ENCODE data around the gene ZNF341. TPM values are rescaled to one million over a fixed set of nuclear protein-coding genes. Genes with fewer than 3 reads are reported as not detected.

Gene ZNF341
- total RNA-seq, 4 donors from 2014 or later, result 1.7 to 4.4 (median 2.9) TPM

GRCh38 chr20:33828326-33828844 lies 96.6 kb downstream of the ZNF341 start:
- WGBS, 2 donors (ENCODE audit: low coverage in 1 of 2), result 19 to 27% methylated on average over 3 to 9 of the region's 9 CpGs
- peaks cover 29 to 98% (median 52%) of the 10 kb centered on the region in 3 donors for H3K4me1 ChIP-seq

GRCh38 chr20:33828967-33829560 lies 97.3 kb downstream of the ZNF341 start:
- no peaks in the 10 kb centered on the region for H3K9me3 ChIP-seq
- H3K36me3 ChIP-seq, result no peaks in the 10 kb centered on the region
- ATAC-seq, result peak; percentile 24
- TF ChIP-seq POLR2AphosphoS5 (IDR thresholded peaks at IDR 0.05) (no peak), POLR2A (IDR thresholded peaks at IDR 0.05) (no peak), CTCF (IDR thresholded peaks at IDR 0.05) (no peak), EP300 (IDR thresholded peaks at IDR 0.05) (no peak)
- H3K27me3 ChIP-seq, result no peaks in the 10 kb centered on the region
- H3K4me1 ChIP-seq, result peaks cover 29 to 100% (median 57%) of the 10 kb centered on the region in 3 donors
- 0% methylated on average over 3 of the region's 3 CpGs; no CpG with 5 or more reads in 1 of the 2 donors for WGBS, 2 donors (ENCODE audit: low coverage in 1 of 2)
- no peak overlapping the region for H3K4me3 ChIP-seq
- peak overlapping the region; percentile 26 to 78 (median 49) for H3K27ac ChIP-seq

More at GRCh38 chr20:33828326-33828844, 96.6 kb downstream of the ZNF341 start:
- H3K4me3 ChIP-seq, result no peak overlapping the region
- no peaks in the 10 kb centered on the region for H3K27me3 ChIP-seq
- peak overlapping the region; percentile 17 to 78 (median 59) for H3K27ac ChIP-seq
- H3K36me3 ChIP-seq, result peaks cover 0 to 3% of the 10 kb centered on the region in 2 donors
- TF ChIP-seq POLR2A (IDR thresholded peaks at IDR 0.05) (no peak), CTCF (IDR thresholded peaks at IDR 0.05) (no peak), POLR2AphosphoS5 (IDR thresholded peaks at IDR 0.05) (no peak), EP300 (IDR thresholded peaks at IDR 0.05) (no peak)
- no peaks in the 10 kb centered on the region for H3K9me3 ChIP-seq
- no peak for ATAC-seq

GRCh38 chr20:33829636-33830035 lies 97.8 kb downstream of the ZNF341 start:
- H3K4me1 ChIP-seq, result peaks cover 29 to 99% (median 57%) of the 10 kb centered on the region in 3 donors
- WGBS, 2 donors (ENCODE audit: low coverage in 1 of 2), result 57 to 77% methylated on average over 2 to 3 of the region's 3 CpGs
- no peak for TF ChIP-seq POLR2A (IDR thresholded peaks at IDR 0.05)

GRCh38 chr20:33830371-33830770 lies 98.6 kb downstream of the ZNF341 start:
- 50% methylated on average over 2 of the region's 4 CpGs; no CpG with 5 or more reads in 1 of the 2 donors for WGBS, 2 donors (ENCODE audit: low coverage in 1 of 2)
- Histone ChIP-seq H3K4me1 (peaks cover 29 to 93% (median 57%) of the 10 kb centered on the region in 3 donors), H3K27me3 (no peaks in the 10 kb centered on the region), H3K27ac (peak overlapping the region in 3 of 4 donors; percentile 27 to 78 (median 71)), H3K4me3 (no peak overlapping the region), H3K36me3 (no peaks in the 10 kb centered on the region), H3K9me3 (no peaks in the 10 kb centered on the region)
- no peak for ATAC-seq
- TF ChIP-seq POLR2AphosphoS5 (IDR thresholded peaks at IDR 0.05), result no peak
- no peak for TF ChIP-seq EP300 (IDR thresholded peaks at IDR 0.05)
- no peak for TF ChIP-seq POLR2A (IDR thresholded peaks at IDR 0.05)
- TF ChIP-seq CTCF (IDR thresholded peaks at IDR 0.05), result no peak

More at GRCh38 chr20:33829636-33830035, 97.8 kb downstream of the ZNF341 start:
- no peak for ATAC-seq
- Histone ChIP-seq H3K36me3 (no peaks in the 10 kb centered on the region), H3K27me3 (no peaks in the 10 kb centered on the region), H3K4me3 (no peak overlapping the region), H3K9me3 (no peaks in the 10 kb centered on the region), H3K27ac (peak overlapping the region in 3 of 4 donors; percentile 27 to 78 (median 71))

- no peak for ATAC-seq
- TF ChIP-seq EP300 (IDR thresholded peaks at IDR 0.05) (no peak), POLR2AphosphoS5 (IDR thresholded peaks at IDR 0.05) (no peak), POLR2A (IDR thresholded peaks at IDR 0.05) (no peak), CTCF (IDR thresholded peaks at IDR 0.05) (no peak)
- H3K27ac ChIP-seq, result peak overlapping the region in 2 of 4 donors; percentile 53 to 61
- no peaks in the 10 kb centered on the region for H3K9me3 ChIP-seq
- H3K27me3 ChIP-seq, result no peaks in the 10 kb centered on the region
- H3K4me3 ChIP-seq, result no peak overlapping the region
- H3K4me1 ChIP-seq, result peaks cover 24 to 93% (median 54%) of the 10 kb centered on the region in 3 donors
- H3K36me3 ChIP-seq, result no peaks in the 10 kb centered on the region
- 28 to 44% methylated on average over 3 to 6 of the region's 11 CpGs for WGBS, 2 donors (ENCODE audit: low coverage in 1 of 2)
Observed at GRCh38 chr20:33832103-33832804, 100.5 kb downstream of the ZNF341 start.
